H9 (cell line): ENCODE measurements around the gene ZNF878. TPM values are rescaled to one million over a fixed set of nuclear protein-coding genes. Genes with fewer than 3 reads are reported as not detected.

Experiments
- DNase-seq: peaks from one replicate; pipeline ENCODE4 v3.0.0-alpha.2; 2017
- H2AFZ ChIP-seq: one replicate; pipeline ENCODE4 v1.6.1; 2013; ENCODE audit warnings: mild to moderate bottlenecking, low read length, control low read depth, moderate library complexity
- H2AK5ac ChIP-seq: 2 replicates; pipeline ENCODE4 v1.6.1; 2013; ENCODE audit warnings: low read length, control low read depth, mixed read lengths; ENCODE audit not compliant: insufficient read length
- H2BK120ac ChIP-seq: one replicate; pipeline ENCODE4 v1.6.1; 2013; ENCODE audit warnings: low read depth, mild to moderate bottlenecking, low read length, control low read depth, inconsistent platforms; ENCODE audit not compliant: poor library complexity, severe bottlenecking
- H2BK12ac ChIP-seq: 2 replicates; pipeline ENCODE4 v1.6.1; 2013; ENCODE audit warnings: low read length, control low read depth, mixed read lengths, low read depth; ENCODE audit not compliant: insufficient read length
- H2BK15ac ChIP-seq: 2 replicates; pipeline ENCODE4 v1.6.1; 2013; ENCODE audit warnings: low read depth, low read length, control low read depth
- H2BK20ac ChIP-seq: one replicate; pipeline ENCODE4 v1.6.1; 2013; ENCODE audit warnings: low read depth, mild to moderate bottlenecking, low read length, control low read depth, inconsistent platforms; ENCODE audit not compliant: poor library complexity, severe bottlenecking
- H2BK5ac ChIP-seq: 2 replicates; pipeline ENCODE4 v1.6.1; 2013; ENCODE audit warnings: low read length, control low read depth, mixed read lengths; ENCODE audit not compliant: insufficient read length
- H3K14ac ChIP-seq: 2 replicates; pipeline ENCODE4 v1.6.1; 2013; ENCODE audit warnings: low read length, control low read depth; ENCODE audit not compliant: insufficient read depth
- H3K18ac ChIP-seq: 2 replicates; pipeline ENCODE4 v1.6.1; 2013; ENCODE audit warnings: low read depth, mild to moderate bottlenecking, mixed read lengths, low read length, control low read depth; ENCODE audit not compliant: insufficient read length
- H3K23ac ChIP-seq: 2 replicates; pipeline ENCODE4 v1.6.1; 2013; ENCODE audit warnings: low read length, control low read depth, mixed read lengths, low read depth; ENCODE audit not compliant: insufficient read length
- H3K23me2 ChIP-seq: 2 replicates; pipeline ENCODE4 v1.6.1; 2013; ENCODE audit warnings: low read depth, mild to moderate bottlenecking, mixed read lengths, low read length, control low read depth; ENCODE audit not compliant: insufficient read length, poor library complexity, severe bottlenecking
- H3K27ac ChIP-seq: 2 replicates; pipeline ENCODE4 v1.5.1; 2013; ENCODE audit warnings: low read length, control low read depth, mixed read lengths, low read depth; ENCODE audit not compliant: insufficient read length
- H3K27me3 ChIP-seq: 2 replicates; pipeline ENCODE4 v1.6.1; 2013; ENCODE audit warnings: low read length, control low read depth, inconsistent platforms; ENCODE audit not compliant: insufficient read depth
- H3K4ac ChIP-seq: 2 replicates; pipeline ENCODE4 v1.6.1; 2013; ENCODE audit warnings: low read depth, mild to moderate bottlenecking, control low read depth, inconsistent platforms, low read length, moderate library complexity
- H3K4me1 ChIP-seq: 2 replicates; pipeline ENCODE4 v1.6.1; 2013; ENCODE audit warnings: low read length, control low read depth, inconsistent platforms; ENCODE audit not compliant: insufficient read depth
- H3K4me2 ChIP-seq: 2 replicates; pipeline ENCODE4 v1.6.1; 2013; ENCODE audit warnings: low read length, control low read depth, mixed read lengths; ENCODE audit not compliant: insufficient read length, insufficient read depth
- H3K56ac ChIP-seq: 2 replicates; pipeline ENCODE4 v1.6.1; 2013; ENCODE audit warnings: low read depth, mild to moderate bottlenecking, mixed read lengths, low read length, control low read depth; ENCODE audit not compliant: insufficient read length
- H3K79me1 ChIP-seq: 2 replicates; pipeline ENCODE4 v1.6.1; 2013; ENCODE audit warnings: low read depth, mild to moderate bottlenecking, moderate library complexity, low read length, control low read depth, inconsistent platforms; ENCODE audit not compliant: insufficient read depth, poor library complexity, severe bottlenecking
- H3K79me2 ChIP-seq: 2 replicates; pipeline ENCODE4 v1.6.1; 2013; ENCODE audit warnings: low read length, control low read depth, inconsistent platforms; ENCODE audit not compliant: insufficient read depth
- H3K9ac ChIP-seq: 2 replicates; pipeline ENCODE4 v1.6.1; 2013; ENCODE audit warnings: low read length, control low read depth, mixed read lengths; ENCODE audit not compliant: insufficient read length; ENCODE audit errors: extremely low read depth
- H3K9me3 ChIP-seq: one replicate; pipeline ENCODE4 v1.6.1; 2013; ENCODE audit warnings: low read depth, low read length, inconsistent platforms; ENCODE audit not compliant: control insufficient read depth
- H3T11ph ChIP-seq: one replicate; pipeline ENCODE4 v1.6.1; 2013; ENCODE audit warnings: mild to moderate bottlenecking, low read length, control low read depth, inconsistent platforms
- H4K20me1 ChIP-seq: one replicate; pipeline ENCODE4 v1.6.1; 2013; ENCODE audit not compliant: control insufficient read depth, insufficient read length, insufficient read depth
- H4K5ac ChIP-seq: 2 replicates; pipeline ENCODE4 v1.6.1; 2013; ENCODE audit warnings: low read depth, mild to moderate bottlenecking, mixed read lengths, low read length, control low read depth; ENCODE audit not compliant: insufficient read length
- H4K8ac ChIP-seq: replicated peaks from 2 replicates; pipeline ENCODE4 v1.6.1; 2013; ENCODE audit warnings: low read length, control low read depth, mixed read lengths, low read depth; ENCODE audit not compliant: insufficient read length
- H4K91ac ChIP-seq: 2 replicates; pipeline ENCODE4 v1.6.1; 2013; ENCODE audit warnings: low read depth, mild to moderate bottlenecking, moderate library complexity, mixed read lengths, low read length, control low read depth; ENCODE audit not compliant: insufficient read length
- H3K27ac Mint-ChIP-seq, 3 experiments: 2 replicates in 2 of 3; 3 replicates in 1 of 3; pipeline ENCODE4 v1.8.0; 2020 to 2021; ENCODE audit warnings: mixed read lengths in 3 of 3, mild to moderate bottlenecking in 1 of 3, moderate library complexity in 1 of 3
- H3K27me3 Mint-ChIP-seq: 2 replicates; pipeline ENCODE4 v1.8.0; 2021; ENCODE audit warnings: low read depth, mild to moderate bottlenecking, moderate library complexity, mixed read lengths
- H3K36me3 Mint-ChIP-seq, 3 experiments: 2 replicates in 2 of 3; 3 replicates in 1 of 3; pipeline ENCODE4 v1.8.0; 2020 to 2021; ENCODE audit warnings: low read depth in 3 of 3, mixed read lengths in 3 of 3; ENCODE audit not compliant: insufficient read depth in 1 of 3
- H3K4me1 Mint-ChIP-seq, 2 experiments: 2 replicates each; pipeline ENCODE4 v1.8.0; 2020; ENCODE audit warnings: mixed read lengths in 2 of 2
- H3K4me3 Mint-ChIP-seq, 2 experiments: 2 replicates in 1 of 2; 3 replicates in 1 of 2; pipeline ENCODE4 v1.8.0; 2020 to 2021; ENCODE audit warnings: mild to moderate bottlenecking in 2 of 2, mixed read lengths in 2 of 2, moderate library complexity in 1 of 2
- H3K9me3 Mint-ChIP-seq, 2 experiments: 2 replicates in 1 of 2; 3 replicates in 1 of 2; pipeline ENCODE4 v1.8.0; 2020; ENCODE audit warnings: mild to moderate bottlenecking in 2 of 2, mixed read lengths in 2 of 2, moderate library complexity in 1 of 2
- WGBS: extraction: QIAGEN DNeasy Blood & Tissue Kit; methylation state at CpG from one replicate; pipeline ENCODE4 v1.1.7; 2013; ENCODE audit warnings: missing lambda C conversion rate, low lambda C conversion rate, mixed read lengths; ENCODE audit not compliant: insufficient read length; ENCODE audit errors: extremely low coverage; 5-methylcytosine and 5-hydroxymethylcytosine counted together
- total RNA-seq: library from RNA; stranded (reverse); gene quantifications from 2 replicates; pipeline ENCODE4 v1.2.1, GENCODE V29; 2021
- TF ChIP-seq, protein P1 (sequence below): fragments of 200-600 bp; sonication (generic); conservative IDR thresholded peaks from 3 replicates; pipeline ENCODE4 v1.8.0; 2021; ENCODE audit warnings: antibody characterized with exemption, mild to moderate bottlenecking

Gene ZNF878
- total RNA-seq, 1 experiment from 2014 or later = 5.4 TPM

GRCh38 chr19:12043752-12044422 is 8.9 kb downstream of the ZNF878 start:
- Histone ChIP-seq H3K23me2 (no peaks in the 10 kb centered on the region), H3K79me1 (peaks cover 6% of the 10 kb centered on the region), H3K56ac (no peak overlapping the region), H4K8ac (no peak overlapping the region), H2AK5ac (no peak overlapping the region), H3K4ac (no peak overlapping the region), H3K9me3 (peaks cover 62% of the 10 kb centered on the region), H3K23ac (no peak overlapping the region), H2BK20ac (no peak overlapping the region), H3K27ac (no peak overlapping the region), H2BK120ac (no peak overlapping the region), H2BK15ac (no peak overlapping the region), H3K14ac (no peak overlapping the region), H2BK5ac (no peak overlapping the region), H2BK12ac (no peak overlapping the region), H4K5ac (no peak overlapping the region), H3K4me1 (no peaks in the 10 kb centered on the region), H4K91ac (no peak overlapping the region), H3K4me2 (no peak overlapping the region), H3K27me3 (no peaks in the 10 kb centered on the region), H3K79me2 (no peaks in the 10 kb centered on the region; the same call in 1 of the 2 replicates), H4K20me1 (no peaks in the 10 kb centered on the region), H3K18ac (no peak overlapping the region), H3K9ac (no peak overlapping the region), H3T11ph (no peak overlapping the region), H2AFZ (no peak overlapping the region)
- Mint-ChIP-seq H3K4me1 (no peaks in the 10 kb centered on the region), H3K9me3 (peaks cover 68 to 81% of the 10 kb centered on the region in 2 experiments), H3K36me3 (peaks cover 63 to 65% (median 64%) of the 10 kb centered on the region in 3 experiments), H3K4me3 (no peak overlapping the region), H3K27me3 (no peaks in the 10 kb centered on the region), H3K27ac (no peak overlapping the region)
- DNase-seq = no peak
- WGBS = no CpG with 5 or more reads among the region's 5 CpGs
- TF ChIP-seq, protein P1, sequence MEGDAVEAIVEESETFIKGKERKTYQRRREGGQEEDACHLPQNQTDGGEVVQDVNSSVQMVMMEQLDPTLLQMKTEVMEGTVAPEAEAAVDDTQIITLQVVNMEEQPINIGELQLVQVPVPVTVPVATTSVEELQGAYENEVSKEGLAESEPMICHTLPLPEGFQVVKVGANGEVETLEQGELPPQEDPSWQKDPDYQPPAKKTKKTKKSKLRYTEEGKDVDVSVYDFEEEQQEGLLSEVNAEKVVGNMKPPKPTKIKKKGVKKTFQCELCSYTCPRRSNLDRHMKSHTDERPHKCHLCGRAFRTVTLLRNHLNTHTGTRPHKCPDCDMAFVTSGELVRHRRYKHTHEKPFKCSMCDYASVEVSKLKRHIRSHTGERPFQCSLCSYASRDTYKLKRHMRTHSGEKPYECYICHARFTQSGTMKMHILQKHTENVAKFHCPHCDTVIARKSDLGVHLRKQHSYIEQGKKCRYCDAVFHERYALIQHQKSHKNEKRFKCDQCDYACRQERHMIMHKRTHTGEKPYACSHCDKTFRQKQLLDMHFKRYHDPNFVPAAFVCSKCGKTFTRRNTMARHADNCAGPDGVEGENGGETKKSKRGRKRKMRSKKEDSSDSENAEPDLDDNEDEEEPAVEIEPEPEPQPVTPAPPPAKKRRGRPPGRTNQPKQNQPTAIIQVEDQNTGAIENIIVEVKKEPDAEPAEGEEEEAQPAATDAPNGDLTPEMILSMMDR = no peak
